SK-N-SH treated with all-trans-retinoic acid at 6 μM for 48 hours (cell line): ENCODE measurements around the gene NPBWR2.

Experiments used
- GLIS3 ChIP-seq: fragments of 250-450 bp; sonication (Bioruptor Pico); IDR thresholded peaks from 2 replicates; pipeline ENCODE4 v1.5.0; 2020; ENCODE audit warnings: mild to moderate bottlenecking, moderate library complexity
- PATZ1 ChIP-seq: fragments of 250-450 bp; sonication (Bioruptor Pico); IDR thresholded peaks from 2 replicates; pipeline ENCODE4 v1.8.0; 2020; ENCODE audit warnings: mild to moderate bottlenecking, moderate library complexity, borderline replicate concordance
- RARB ChIP-seq: fragments of 250-450 bp; sonication (Bioruptor Pico); IDR thresholded peaks from 2 replicates; pipeline ENCODE4 v1.8.0; 2021; ENCODE audit warnings: mild to moderate bottlenecking, moderate library complexity
- ZFP3 ChIP-seq: fragments of 250-450 bp; sonication (Bioruptor Pico); IDR thresholded peaks from 2 replicates; pipeline ENCODE4 v1.5.0; 2020; ENCODE audit warnings: mild to moderate bottlenecking, moderate library complexity
- ZFP30 ChIP-seq: fragments of 450-650 bp; formaldehyde crosslinking; IDR thresholded peaks from 2 replicates; pipeline ENCODE4 v1.5.0; 2022; ENCODE audit warnings: mild to moderate bottlenecking, moderate library complexity

DNA sequence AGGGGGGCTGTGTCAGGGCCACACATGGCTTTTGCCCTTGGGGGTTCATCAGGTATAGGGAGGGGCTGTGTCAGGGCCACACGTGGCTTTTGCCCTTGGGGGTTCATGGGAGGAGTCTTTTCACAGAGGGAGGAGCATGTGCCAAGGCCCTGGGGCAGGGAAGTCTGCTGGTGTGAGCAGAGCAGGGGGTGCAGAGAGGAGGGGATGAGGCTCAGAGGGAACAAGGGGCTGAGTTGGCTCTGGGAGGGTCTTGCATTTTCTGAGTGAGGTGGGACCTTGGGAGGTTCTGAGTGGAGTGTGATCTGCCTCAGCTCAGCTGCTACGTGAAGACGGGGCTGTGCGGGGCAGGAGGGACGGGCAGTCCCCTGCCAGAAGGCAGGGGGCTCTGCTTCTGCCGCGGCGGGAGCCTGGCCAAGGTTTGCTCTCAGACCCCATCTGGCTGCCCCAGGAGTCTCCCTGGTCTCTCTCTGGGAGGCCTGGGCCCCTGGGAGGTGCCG, 51.9 kb downstream of the NPBWR2 start:
- no peak for TF ChIP-seq RARB
- TF ChIP-seq PATZ1 (CRISPR knock-in tag) = no peak
- no peak for TF ChIP-seq GLIS3
- TF ChIP-seq ZFP30 (CRISPR knock-in tag) = no peak
- TF ChIP-seq ZFP3 (CRISPR knock-in tag) = no peak
